Right kidney (tissue), 1 donor: ENCODE results near the gene SH2D2A.
A peak's percentile ranks its signal among the peaks of the same experiment; 100 is the strongest.

ENCODE experiments used
- DNase-seq: peaks from one replicate; pipeline ENCODE4 v3.0.0-alpha.2; 2016

SH2D2A gene

DNA sequence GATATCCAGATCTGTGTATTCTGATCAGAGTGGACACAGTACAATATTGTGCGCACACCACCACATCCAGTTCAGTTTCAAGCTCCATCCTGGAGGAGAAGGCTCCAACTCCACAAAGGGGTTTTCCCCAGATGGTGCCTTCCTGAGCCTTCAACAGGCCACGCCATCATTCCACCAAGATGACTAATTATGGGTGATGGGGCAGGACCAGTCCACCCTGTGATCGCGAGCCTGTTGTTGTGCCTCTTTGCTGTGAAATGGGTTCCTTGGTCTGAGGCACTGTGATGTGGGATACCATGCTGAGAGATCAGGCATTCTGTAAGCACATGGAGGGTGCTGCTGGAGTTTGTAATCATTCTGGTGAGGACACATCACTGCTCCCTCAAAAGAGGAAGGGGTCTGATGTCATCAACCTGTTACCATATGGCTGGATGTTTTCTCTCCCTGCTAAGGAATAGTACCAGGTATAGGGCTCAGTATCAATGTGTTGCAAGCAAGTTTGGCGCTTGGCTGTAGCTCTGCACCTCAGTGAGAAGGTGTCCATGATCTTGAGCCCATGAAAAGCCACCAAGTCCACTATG, 6.7 kb upstream of the SH2D2A start:
- no peak for DNase-seq

DNA sequence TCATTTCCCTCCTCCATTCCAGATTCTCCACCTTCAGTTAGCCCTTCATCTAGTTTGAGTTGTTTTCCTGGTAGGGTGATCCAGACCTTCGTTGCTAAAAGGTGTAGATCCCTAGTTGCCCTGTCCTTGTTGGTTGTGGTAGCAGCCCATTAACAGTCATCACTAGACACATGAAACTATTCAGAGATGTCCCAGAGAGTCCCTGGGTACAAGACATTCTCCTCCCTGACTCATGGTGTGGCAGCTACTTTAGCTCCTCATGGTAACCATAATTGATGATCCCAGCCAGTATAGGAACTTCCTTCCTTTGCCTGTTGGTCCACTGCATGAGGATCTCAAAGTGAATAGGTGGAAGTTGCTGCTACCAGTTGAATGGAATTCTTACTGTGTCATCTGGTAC, 6.0 kb upstream of the SH2D2A start:
- DNase-seq, result no peak

DNA sequence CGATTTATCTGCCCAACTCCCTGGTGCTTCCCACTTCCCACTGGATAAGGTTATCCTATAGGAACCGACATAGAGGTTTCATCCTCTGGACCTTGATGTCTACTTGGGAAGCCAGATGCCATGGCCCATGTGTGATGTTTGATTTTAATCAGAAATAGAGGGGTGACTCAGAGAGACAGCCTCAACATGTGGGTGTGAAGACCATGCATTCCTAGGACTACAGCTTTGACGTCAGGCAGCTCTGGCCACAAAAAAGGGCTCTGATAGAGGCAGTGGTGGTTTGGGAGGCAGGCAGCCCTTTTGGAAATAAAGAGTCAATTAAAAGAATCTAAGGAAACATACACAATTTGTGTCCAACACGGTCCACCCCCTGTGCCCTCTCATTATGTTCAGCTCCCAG, 5.2 kb upstream of the SH2D2A start:
- no peak for DNase-seq

DNA sequence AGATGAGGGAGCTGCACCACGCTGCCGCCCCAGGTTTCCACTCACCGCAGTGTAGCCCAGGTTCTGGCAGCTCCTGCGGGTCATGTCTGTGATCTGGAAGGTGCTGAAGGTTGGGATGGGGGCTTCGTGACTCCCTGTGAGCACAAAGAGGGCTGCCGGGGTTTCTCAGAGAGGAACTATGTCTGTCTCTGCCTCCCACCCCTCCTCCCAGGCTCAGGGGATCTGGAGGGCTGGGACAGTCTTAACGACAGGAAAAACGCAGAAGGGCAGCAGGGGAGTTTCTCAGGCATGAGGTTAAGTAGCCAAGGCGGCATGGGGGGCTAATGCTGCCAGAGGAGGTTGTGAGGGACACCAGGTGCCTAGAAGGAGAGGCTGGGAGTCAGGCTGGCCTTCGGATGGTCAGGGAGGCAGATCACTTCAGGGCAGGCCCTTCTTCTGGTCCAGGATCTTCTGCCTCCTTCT, 656 bp downstream of the SH2D2A start:
- no peak for DNase-seq

DNA sequence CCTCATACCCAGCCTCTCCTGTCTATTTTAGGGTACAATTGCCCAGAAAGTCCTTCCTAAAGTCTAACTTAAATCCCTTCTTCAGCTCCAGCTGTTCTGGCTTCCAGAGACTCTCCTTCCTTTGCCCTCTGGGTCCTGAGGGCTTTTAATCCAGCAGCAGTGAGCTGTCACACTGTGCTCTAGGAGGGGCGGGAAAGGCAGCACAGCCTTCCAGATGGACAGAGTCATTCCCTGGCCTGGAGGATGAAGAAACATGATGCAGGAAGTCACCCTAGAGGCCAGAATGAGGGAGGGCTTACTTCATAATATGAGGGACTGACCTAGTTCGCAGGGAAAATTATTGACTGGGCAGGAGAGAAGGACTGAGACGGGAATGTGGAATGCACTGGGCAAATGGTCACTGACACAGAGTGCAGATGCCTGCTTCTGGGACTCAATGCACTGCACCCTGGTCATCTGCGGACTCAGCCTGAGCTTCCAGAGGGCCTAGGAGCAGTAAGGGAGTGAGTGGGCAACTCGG, 1.3 kb downstream of the SH2D2A start:
- DNase-seq, result peak; percentile 48

GRCh38 chr1:156814571-156815260, 1.9 kb downstream of the SH2D2A start:
- no peak for DNase-seq

DNA sequence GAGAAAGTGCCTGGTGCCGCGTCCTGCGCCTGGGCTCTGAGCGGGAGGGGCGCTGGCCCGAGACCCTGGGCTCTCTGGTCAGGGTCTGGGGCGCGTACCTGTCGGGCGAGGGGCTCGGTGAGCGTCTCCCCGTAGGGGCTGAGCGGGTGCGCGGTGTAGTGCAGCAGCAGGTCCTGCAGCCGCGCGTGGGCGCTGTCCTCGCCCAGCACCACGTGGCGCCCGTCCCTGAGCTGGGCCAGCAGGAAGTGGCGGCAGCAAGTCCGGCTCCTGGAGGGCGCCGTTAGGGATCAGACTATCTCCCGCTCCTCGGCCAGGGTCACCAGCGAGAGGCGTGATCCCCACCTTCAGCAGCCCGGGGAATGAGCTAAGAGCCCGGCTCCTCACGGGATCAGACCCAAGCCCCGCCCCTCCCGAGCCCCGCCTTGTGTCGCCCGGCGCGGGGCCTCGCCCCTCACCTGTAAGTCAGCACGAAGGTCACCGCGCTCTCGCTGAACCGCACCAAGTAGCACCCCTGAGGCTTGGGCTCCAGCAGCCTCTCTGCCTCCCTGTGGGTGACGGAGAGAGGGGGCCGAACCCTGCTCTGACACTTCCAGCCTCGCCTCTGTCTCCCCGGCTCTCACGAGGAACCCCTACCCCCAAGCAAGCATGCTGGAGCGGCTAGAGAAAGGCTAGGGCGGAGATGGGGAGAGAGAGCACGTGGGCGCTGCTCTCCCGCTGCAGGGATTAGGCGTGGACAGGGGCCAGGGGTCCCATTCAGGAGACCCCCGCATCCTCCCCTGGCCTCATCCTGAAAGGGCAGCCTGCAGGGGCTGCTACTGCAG, 2.7 kb downstream of the SH2D2A start:
- DNase-seq, result peak; percentile 79

DNA sequence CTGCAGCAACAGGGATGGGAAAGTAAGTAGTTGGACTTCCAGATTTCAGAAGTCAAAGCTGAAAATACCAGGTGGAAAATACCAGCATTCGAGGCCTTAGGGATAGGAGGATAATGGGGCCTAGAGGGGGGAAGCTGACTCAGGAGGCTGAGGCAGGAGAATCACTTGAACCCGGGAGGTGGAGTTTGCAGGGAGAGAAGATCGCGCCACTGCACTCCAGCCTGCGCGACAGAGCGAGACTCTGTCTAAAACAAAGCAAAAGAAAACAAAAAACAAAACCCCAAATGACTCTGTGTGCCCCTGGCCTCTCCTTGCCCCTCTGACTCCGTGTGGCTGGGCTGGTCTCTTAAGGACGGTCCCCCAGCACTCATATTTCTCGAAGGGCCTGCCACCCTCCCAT, 3.4 kb downstream of the SH2D2A start:
- no peak for DNase-seq

GRCh38 chr1:156812293-156812990, 4.2 kb downstream of the SH2D2A start:
- no peak for DNase-seq

GRCh38 chr1:156811168-156811567, 5.5 kb downstream of the SH2D2A start:
- DNase-seq, result no peak

GRCh38 chr1:156809711-156810366, 6.8 kb downstream of the SH2D2A start:
- no peak for DNase-seq

DNA sequence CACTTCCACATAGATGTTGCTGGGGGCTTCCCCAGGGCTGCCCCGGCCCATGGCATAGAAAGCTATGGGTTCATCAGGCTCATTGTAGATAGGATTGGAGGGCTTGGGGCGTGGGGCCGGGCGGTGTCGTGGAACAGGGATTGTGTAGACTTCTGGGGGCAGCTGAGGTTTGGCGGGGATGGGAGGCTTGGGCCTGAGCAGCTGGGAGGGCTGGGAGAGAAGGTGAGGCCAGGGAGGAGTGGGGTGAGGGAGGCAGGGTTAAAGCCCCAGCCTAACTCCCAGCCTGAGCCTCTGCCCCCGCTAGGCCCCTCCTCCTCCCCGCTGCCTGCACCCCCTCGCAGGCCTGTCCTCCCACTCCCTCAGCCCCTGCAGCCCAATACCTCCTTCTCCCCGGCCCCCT, 7.4 kb downstream of the SH2D2A start:
- DNase-seq, result no peak

DNA sequence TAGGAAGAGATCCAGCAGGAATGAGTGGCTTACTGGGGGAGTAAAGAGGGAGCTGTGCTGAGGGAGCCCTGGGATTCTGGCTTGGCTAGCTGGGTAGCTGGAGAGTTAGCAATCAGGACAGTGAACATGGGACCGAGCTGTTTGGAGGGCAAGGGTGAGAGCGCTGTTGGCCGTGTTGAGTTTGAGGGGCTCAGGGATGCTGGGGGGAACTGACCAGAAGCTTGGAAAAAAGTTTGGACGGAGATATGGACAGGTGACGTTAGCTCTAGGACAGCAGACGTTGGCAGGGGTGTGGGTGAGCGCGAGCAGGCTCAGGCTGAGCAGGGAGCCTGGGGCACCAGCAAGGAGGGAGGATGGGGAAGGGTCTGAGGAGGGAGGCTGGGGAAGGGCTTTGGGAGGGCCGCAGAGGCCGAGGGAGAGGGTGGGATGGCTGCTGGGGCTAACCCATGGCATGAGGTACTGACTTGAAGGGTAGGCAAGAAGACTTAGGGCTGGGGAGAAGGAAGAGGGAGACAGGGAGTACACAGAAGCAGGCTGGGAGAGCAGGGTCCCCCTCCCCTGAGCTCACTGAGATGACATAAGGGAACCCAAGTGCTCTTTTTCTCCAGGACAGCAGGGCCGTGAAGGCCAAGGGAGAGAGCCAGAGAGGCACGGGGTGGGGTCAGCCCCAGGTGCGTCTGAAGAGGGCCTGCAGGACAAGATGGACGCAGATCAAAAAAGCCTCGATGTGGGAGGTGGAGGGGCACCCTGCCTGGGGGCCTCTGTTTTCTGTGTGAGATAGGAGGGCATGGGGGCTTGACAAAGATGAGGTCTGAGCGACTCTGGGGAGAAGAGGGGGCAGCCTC, 8.2 kb downstream of the SH2D2A start:
- DNase-seq, result no peak

DNA sequence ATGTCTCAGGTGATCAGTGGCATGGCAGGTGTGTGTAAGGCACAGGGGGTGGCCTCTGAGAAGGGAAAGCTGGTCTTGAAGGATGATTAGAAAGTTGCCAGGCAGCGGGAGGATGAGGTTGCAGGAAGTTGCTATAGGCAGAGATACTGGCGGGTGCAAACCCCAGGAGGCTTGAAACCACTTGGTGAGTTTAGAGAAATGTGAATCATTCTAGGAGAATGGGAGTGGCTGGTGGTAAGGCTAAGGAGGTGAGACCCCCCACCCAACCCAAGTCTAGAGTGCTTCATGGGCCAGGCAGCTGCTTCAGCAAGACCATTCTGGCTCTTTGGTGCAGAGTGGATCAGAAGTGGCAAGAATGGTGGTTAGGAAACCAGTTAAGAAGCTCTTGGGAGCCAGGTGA, 9.0 kb downstream of the SH2D2A start:
- no peak for DNase-seq

DNA sequence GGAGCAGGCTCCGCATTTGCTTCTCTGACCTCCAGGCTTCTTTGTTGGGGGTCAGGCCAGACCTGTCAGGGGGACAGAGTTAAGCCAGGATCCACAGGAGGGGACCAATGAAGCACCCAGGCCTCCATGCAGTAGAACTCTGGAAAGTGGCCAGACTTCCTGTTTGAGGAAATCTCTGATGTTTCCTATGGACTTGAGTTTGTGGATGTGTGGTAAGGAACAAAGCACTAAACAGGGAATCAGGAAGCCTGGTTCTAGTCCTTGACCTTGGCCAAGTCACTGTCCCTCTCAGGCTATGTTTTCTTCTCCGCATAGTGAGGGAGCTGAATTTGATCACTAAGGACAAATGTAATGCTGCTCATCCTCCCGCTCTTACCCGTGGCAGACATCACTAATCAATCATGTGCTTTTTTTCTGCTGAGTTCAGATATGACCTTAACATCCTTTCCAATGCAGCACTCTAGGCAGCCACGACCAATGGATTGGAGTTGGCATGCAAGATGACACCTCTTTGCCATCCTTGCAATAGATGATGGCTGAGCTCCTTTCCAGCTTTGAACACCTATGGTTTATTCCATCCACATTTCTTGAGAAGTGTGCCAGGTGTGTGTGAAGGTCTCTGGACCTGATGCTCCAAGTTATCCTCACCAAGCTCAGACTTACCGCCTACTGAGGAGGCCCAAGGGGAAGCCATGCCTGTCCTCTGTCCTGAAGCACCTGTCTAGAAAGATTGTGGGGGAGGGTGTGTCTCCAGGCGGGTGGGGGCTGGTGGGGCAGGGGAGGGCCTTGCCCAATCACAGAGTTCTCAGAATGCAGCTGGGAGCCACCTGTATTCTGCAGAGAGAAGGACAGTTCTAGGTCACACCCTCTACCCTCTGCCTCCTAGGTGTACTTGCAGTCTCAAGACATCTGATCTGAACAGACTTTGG, 9.9 kb downstream of the SH2D2A start:
- DNase-seq, result no peak

DNA sequence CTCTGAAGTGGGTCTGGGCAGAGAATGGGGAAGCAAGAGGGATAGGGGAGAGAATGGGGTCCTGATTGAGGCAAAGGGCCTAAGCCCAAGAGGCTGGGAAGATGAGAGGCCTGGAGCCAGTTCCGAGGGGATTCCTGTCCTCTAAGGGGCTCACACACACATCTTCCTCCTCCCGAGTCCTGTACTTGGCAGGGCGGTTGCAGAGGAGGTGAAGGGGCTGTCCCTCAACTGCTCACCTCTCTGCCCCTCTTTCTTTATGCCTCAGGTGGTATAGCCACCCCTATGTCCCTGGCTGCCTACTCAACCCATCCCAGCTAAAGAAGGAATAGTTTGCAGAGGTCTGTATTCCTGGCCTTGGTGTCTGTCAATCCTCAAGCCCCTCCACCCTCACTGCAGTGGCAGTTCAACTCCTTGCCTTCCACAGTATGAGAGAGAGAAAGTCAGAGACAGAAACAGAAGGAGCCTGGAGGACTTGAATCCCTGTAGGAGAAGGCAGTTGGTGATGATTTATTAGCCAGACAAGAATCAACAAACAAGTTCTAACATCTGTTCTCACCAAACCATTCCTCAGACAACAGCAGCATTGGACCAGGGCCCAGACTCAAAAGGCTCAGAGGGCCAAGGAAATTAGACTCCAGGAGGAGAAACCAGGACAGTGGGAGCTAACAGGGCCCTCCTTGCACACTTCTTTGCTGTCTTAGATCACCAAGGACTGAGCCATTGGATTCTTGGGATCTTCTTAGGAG, 10.7 kb downstream of the SH2D2A start:
- DNase-seq, result peak; percentile 37

GRCh38 chr1:156804572-156805243, 11.9 kb downstream of the SH2D2A start:
- peak; percentile 37 for DNase-seq

GRCh38 chr1:156804026-156804425, 12.6 kb downstream of the SH2D2A start:
- peak; percentile 30 for DNase-seq
